ENCODE data around the gene PLEK.

GRCh38 chr2:68386365-68386764 lies 21.3 kb downstream of the PLEK start:
- TF ChIP-seq ZNF830 (tag by site-specific recombination; IDR thresholded peaks at IDR 0.05; ENCODE audit: low read depth) (no peak), ZNF704 (tag by site-specific recombination; IDR thresholded peaks at IDR 0.05) (no peak), CTCF (tag by site-specific recombination; IDR thresholded peaks at IDR 0.05) (no peak), ZNF184 (tag by site-specific recombination; IDR thresholded peaks at IDR 0.05) (no peak), ZNF521 (tag by site-specific recombination; IDR thresholded peaks at IDR 0.05) (no peak), ZNF654 (tag by site-specific recombination; IDR thresholded peaks at IDR 0.05; ENCODE audit: low read depth) (no peak), ZBTB26 (tag by site-specific recombination; optimal IDR thresholded peaks at IDR 0.05) (no peak), ZNF639 (tag by site-specific recombination; IDR thresholded peaks at IDR 0.05) (no peak)

All from HEK293 (cell line).